HG03342 (cell line): Measurements from ENCODE around the gene NCAPG.

ENCODE experiments used
- ATAC-seq: cut with Tn5 transposase; IDR thresholded peaks from one replicate; pipeline ENCODE4 v1.9.1; 2021; ENCODE audit warnings: mild to moderate bottlenecking, moderate library complexity; ENCODE audit not compliant: unreplicated experiment

NCAPG gene

DNA sequence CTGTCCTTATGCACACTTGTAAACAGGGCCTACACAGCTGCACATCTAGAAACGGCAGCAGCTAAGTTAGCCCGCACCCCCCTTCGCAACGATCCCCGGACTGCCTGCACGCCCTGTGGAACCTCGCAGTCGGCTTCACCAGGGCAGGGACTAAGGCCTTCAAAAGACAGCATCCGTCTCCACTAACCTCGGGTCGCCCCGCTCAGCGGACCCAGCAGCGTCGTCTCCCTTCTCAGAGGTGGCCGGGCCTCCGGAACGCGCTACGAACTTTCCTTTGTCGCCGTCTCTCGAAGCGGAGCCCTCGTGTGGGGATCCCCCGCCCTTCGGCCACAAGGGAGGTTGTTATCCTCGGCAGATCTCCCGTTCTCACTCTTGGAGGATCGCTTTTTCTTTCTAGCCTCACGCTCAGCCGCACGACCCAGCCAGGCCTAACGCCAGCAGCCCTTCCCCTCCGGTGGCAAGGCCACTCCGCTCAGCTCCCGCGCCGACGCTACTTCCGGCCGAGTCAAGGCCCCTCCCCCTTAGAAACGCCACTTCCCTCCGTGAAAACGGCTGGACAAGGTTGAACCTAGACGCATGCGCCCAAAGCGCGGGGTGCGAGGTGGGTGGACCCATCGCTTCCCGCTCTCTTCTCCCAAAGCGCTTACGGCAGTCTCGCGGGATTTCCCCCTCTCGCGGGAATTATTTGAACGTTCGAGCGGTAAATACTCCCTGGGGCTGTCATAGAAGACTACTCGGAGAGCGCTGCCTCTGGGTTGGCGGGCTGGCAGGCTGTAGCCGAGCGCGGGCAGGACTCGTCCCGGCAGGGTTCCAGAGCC, at the start of gene NCAPG, which contains the start of gene DCAF16:
Gene NCAPG, plus strand, starts transcription at position 720 of the 818 bp plus-strand sequence. CDS start 99 bp downstream, outside the sequence.
Gene DCAF16, minus strand, starts transcription at position 498 of the 818 bp plus-strand sequence. CDS start 6,616 bp downstream, outside the sequence.
- ATAC-seq = peak; percentile 91

- ATAC-seq = no peak
These were observed 49.7 kb upstream of the NCAPG start for GRCh38 chr4:17761062-17761461.

DNA sequence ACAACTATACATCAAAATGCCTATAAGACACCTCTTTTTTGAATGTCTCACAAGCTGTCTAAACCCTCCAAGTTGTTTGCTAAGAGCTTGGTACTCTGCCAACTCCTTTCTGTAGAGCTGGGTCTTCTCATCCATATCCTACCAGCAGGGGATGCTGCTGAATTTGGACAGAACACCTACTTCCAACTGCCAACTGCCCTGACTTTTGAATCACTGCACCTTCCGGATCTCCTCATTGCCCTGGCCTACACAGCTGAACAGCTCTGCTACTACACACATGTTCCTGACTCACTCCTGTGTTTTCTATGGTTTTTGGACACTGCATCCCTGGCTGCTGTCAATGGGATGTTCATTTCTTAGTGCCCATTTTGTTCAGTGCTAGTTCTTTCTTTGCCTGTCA, 48.1 kb upstream of the NCAPG start:
- no peak for ATAC-seq

DNA sequence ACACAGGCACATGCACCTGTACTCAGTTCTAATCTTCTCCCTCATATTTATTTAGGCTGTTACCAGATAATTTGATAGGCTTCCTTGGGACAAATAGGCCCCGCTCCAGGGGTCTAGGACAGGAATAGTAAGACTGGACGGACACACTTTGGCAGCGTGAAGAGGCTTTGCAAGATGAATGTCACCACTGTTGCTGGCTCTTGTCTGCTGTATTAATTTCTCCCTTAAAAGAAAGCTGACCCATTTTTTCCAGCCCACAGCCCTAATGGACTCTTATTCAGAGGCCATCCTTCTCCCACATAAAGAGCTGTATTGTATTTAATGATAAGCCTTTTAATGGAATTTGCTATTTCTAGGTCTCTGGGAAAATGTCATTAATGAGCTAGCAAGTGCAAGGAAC, 47.4 kb upstream of the NCAPG start:
- no peak for ATAC-seq

- no peak for ATAC-seq
These were observed 46.8 kb upstream of the NCAPG start for GRCh38 chr4:17763931-17764330.

DNA sequence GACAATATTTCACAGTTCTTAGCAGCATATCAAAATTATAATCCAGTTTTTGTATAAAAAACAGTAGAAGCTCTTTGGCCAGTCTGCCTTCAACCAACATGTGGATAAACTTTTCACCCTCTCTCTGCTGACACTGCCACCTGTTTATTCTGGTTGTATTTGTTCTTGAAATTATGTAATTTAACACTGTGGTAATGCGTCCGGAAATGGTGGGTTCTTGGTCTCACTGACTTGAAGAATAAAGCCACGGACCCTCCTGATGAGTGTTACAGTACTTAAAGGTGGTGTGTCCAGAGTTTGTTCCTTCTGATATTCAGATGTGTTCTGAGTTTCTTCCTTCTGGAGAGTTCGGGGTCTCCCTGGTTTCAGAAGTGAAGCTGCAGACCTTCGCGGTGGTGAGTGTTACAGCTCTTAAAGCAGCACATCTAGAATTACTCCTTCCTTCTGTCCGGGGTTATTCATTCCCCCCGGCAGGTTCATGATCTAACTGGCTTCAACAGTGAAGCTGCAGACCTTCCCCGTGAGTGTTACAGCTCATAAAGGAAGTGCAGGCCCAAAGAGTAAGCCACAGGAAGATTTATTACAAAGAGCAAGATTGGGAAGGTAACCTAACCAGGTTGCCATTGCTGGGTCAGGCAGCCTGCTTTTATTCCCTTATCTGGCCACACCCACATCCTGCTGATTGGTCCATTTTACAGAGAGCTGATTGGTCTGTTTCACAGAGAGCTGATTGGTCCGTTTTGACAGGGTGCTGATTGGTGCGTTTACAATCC, 45.1 kb upstream of the NCAPG start:
- ATAC-seq = no peak

DNA sequence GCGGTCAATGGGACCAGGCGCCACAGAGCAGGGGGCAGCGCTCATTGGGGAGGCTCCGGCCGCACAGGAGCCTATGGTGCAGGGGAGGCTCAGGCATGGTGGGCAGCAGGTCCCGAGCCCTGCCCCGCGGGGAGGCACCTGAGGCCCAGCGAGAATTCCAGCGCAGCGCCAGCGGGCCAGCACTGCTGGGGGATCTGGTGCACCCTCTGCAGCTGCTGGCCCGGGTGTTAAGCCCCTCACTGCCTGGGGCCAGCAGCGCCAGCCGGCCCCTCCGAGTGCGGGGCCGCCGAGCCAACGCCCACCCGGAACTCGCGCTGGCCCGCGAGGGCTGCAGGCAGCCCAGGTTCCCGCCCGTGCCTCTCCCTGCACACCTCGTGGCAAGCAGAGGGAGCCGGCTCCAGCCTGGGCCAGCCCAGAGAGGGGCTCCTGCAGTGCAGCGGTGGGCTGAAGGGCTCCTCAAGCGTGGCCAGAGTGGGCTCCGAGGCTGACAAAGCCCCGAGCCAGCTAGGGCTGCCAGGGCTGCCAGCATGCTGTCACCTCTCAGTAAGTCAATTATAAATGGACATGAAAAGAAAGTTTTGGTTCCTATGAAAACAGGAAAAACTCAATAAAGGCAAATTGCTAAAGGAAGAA, 43.8 kb upstream of the NCAPG start:
- ATAC-seq = no peak

- ATAC-seq = no peak
These were observed 41.2 kb upstream of the NCAPG start for GRCh38 chr4:17769406-17770174.

DNA sequence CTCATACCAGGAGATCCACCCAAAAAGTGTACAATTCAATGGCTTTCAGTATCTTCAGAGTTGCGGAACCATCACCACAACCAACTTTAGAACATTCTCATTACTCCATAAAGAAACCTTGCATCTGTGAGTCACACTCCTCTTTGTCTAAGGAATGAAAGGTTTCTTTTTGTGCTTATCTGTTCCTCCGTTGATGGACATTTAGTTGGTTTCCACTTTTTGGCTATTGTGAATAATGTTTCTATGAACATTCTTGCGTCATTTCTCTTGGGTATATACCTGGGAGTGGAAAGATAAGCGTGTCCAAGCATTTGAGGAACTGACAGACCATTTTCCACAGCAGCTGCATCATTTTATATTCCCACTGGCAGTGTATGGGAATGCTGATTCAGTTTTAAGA, 39.9 kb upstream of the NCAPG start:
- ATAC-seq = no peak

DNA sequence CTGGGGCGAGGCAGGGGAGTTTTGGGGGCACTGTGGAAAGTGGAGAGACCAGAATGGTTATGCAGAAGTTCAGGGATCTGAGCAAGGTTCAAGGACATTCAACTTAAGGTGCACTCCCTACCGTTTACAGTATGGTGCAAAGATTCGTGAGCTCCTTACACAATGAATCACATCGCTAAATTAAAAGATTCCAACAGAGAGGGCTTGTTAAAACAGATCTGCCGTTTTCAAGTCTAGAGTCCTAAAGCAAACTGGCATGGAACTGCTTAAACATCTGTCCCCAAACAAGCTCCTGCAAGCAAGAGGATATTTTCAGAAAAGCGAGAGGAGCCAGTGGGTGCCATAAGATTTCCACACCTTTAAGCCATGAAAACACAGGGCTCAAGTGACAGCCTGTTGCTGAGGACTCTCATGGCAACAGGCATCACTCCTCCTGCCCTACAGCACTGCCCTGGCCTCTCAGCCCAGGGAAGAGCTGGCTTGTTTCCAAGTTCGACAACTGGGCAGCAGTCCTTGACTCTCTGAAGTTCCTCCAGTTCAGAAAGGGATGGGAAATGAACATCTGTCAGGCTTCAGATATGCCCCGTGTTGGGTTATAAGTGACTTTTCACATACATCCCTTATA, 39.4 kb upstream of the NCAPG start:
- no peak for ATAC-seq

DNA sequence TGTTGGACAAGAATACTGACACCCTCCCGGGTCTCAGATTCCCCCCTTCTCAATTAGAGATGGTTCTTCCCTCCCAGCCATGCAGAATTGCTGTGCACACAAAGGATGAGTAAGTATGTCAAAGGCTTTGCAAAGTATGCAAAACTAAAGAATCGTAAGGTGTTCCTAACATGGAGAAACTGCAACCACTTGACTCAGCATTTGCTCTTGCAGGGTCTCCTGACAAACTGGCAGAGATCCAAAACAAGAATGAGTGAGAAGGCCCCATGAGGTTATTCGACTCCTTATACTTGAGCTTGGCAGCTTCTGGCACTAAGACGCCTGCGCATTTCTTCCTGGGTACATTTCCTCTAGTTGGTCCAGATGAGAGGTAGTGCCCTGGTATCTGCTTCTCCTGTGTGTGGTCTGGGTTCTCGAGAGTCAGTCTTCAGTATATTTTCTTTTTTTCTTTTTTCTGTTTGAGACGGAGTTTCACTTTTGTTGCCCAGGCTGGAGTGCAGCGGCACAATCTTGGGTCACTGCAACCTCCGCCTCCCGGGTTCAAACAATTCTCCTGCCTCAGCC, 37.6 kb upstream of the NCAPG start:
- ATAC-seq = no peak

DNA sequence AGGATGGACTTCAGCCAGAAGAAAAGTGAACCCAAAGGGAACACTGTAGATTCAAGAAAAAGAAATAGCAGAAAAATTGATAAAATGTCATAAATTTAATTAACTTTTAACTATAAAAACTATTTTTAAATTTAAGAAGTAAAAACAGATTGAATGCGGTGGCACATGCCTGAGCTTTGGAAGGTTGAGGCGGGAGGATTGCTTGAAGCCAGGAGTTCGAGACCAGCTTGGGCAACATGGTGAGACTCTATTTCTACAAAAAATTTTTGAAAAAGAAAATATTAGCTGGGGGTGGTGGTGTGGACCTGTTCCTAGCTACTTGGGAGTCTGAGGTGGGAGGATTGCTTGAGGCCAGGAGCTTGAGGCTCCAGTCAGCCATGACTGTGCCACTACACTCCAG, 32.3 kb upstream of the NCAPG start:
- ATAC-seq = no peak

DNA sequence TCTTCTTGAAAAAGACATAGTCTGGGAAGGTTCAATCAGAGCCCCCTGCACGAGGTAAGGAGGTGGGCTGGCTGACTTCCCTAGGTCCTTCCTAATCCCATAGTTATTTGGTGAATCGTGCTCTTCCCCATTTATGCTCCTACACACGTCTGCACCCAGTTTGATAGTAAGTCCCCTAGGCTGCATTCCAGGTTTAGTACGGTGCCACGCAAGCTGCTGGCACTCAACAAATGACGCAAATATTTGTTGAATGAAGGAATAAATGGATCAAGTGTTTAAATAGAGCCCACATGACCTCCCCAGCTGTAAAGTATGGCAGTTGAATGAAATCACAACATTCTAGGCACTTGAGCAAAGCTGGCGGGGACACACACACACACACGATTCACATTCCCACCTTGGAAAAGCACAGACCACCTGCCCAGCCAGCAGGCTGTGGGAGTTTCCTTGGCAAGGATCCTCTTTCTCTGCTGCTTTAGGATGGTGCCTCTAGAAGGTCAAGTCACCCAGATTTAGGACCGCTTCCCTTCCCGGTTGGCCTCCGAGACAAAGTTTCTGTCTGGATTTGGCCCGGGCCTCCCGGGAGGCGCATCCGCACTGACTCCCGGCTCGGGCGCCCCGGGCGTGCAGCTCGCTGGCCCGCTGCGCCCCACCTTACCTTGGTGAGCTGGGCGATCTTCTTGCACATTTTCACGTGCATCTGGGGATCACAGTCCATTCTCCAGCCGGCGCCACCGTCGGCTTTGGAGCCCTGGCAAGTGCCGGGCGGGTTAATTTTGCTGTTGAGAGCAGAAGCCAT, 30.1 kb upstream of the NCAPG start:
- no peak for ATAC-seq

- ATAC-seq = no peak
These were observed 29.2 kb upstream of the NCAPG start, which contains the start of gene FAM184B for GRCh38 chr4:17781300-17782287. FAM184B (minus strand) TSS chr4:17781621; CDS start chr4:17781299, 322 bp downstream.

DNA sequence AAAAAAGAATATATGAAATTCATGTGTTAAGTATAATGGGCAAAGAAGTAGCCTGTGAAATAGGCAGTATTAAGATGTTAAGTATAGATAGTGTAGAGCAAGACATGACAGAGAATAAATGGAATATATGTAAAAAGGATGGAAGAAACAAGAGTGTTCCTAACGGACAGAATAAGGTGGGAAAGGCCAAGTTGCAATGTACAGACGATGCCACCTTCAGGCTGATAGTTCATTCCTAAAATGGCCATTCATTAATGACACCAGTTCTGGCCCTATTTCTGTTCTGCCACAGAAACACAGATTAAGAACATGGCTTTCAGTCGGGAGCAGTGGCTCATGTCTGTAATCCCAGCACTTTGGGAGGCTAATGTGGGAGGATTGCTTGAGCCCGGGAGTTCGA, 24.9 kb upstream of the NCAPG start:
- ATAC-seq = no peak

DNA sequence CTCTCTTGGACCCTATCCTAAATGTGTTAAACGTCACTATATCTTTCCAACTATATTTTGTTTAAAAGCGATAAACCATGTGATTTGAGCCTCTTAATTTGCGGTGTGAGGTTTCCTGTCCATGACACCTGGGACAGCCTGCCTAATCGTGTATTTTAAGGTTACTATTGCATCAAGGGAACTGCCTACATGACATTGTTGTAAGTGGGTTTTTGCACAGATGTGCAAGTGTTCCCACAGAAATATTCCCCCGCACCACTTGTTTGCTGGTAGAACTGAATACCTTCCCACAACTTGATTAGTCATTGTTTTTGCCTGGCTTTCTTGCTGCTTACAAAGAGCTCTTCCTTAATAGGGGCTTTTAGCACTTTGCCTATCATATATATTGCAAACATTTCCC, 24.2 kb upstream of the NCAPG start:
- no peak for ATAC-seq

- no peak for ATAC-seq
These were observed 23.5 kb upstream of the NCAPG start for GRCh38 chr4:17787315-17787714.

DNA sequence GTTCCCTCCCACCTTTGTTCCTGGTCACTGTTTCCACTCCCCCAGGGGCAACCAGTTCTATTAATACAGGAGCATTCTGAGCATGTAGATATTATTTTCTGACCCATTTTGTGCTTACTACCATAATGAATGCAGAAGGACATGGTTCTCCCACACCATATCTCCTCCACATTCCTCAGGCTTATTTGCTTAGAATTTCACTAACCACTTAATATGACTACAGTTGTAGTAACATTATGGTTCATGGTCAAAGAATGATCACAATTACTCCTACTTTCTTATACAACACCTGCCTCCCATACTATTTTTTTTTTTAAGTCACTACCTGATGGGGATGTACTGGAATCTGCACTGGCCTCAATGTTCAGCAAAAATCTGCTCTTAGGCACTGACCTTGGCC, 21.8 kb upstream of the NCAPG start:
- ATAC-seq = no peak
